Heart right ventricle (tissue), 16 donors: ENCODE results near the gene NECTIN3. TPM values are rescaled to one million over a fixed set of nuclear protein-coding genes. Genes with fewer than 3 reads are reported as not detected.

ENCODE experiments used
- ATAC-seq, 8 donors: fragments of 200-7000 bp; cut with Tn5 transposase; one replicate each; pipeline ENCODE4 v1.9.1; 2020; ENCODE audit warnings: mild to moderate bottlenecking in 8 of 8, moderate library complexity in 8 of 8, moderate number of reproducible peaks in 1 of 8
- DNase-seq, 2 donors: peaks; one replicate each; pipeline ENCODE4 v3.0.0-alpha.2; 2020
- H3K27ac ChIP-seq, 10 donors: fragments of 200-600 bp; sonication (generic) in 2 of 10; one replicate each; pipeline versions ENCODE4 v1.5.0 to v1.8.0; 2020 to 2022; ENCODE audit warnings: mild to moderate bottlenecking in 3 of 10
- H3K27me3 ChIP-seq, 7 donors: fragments of 200-600 bp; one replicate each; pipeline ENCODE4 v1.8.0; 2021 to 2022; ENCODE audit warnings: mild to moderate bottlenecking in 2 of 7
- H3K36me3 ChIP-seq, 9 donors: fragments of 200-600 bp; sonication (generic) in 1 of 9; one replicate each; pipeline versions ENCODE4 v1.5.0 to v1.8.0; 2020 to 2022; ENCODE audit warnings: mild to moderate bottlenecking in 2 of 9
- H3K4me1 ChIP-seq, 9 donors: fragments of 200-600 bp; sonication (generic) in 1 of 9; one replicate each; pipeline versions ENCODE4 v1.5.0 to v1.8.0; 2020 to 2022; ENCODE audit warnings: mild to moderate bottlenecking in 4 of 9
- H3K4me3 ChIP-seq, 10 donors: fragments of 200-600 bp; sonication (generic) in 2 of 10; one replicate each; pipeline versions ENCODE4 v1.5.0 to v1.8.0; 2020 to 2022; ENCODE audit warnings: mild to moderate bottlenecking in 7 of 10, moderate library complexity in 2 of 10
- H3K9me3 ChIP-seq, 11 donors: fragments of 200-600 bp in 10 of 11; sonication (generic) in 2 of 11; one replicate each; pipeline versions ENCODE4 v1.5.0 to v1.8.0; 2013 to 2022; ENCODE audit warnings: mild to moderate bottlenecking in 2 of 11, control low read depth in 1 of 11, moderate library complexity in 1 of 11
- WGBS, 2 donors: extraction: QIAGEN DNeasy Blood & Tissue Kit; methylation state at CpG; one replicate each; pipeline ENCODE4 v1.1.7; 2013; ENCODE audit warnings: inconsistent platforms in 1 of 2; 5-methylcytosine and 5-hydroxymethylcytosine counted together
- intact Hi-C, 10 donors: fragments of 100-400 bp; cut with DNase I; formaldehyde crosslinking; loops; one replicate each; pipeline versions ENCODE4 v1.11.1 to v1.14.2; 2022
- polyA plus RNA-seq, 2 donors: library from polyadenylated mRNA; stranded (reverse); fragments of 200-250 nt; gene quantifications; one replicate each; pipeline ENCODE4 v1.2.3, GENCODE V29; 2013
- total RNA-seq, 10 donors: library from RNA; stranded (reverse); fragmentation: NEBNext Ultra II Directional in 3 of 10; extraction: Animal tissue kit (Norgen Biotek cat#: 25700) in 3 of 10; gene quantifications; one replicate each; pipeline versions ENCODE4 v1.2.1 to v1.2.4, GENCODE V29; 2021 to 2023
- TF ChIP-seq, protein P1 (sequence below), 9 donors: fragments of 200-600 bp; sonication (generic) in 2 of 9; IDR thresholded peaks; one replicate each; pipeline versions ENCODE4 v1.5.0 to v1.8.0; 2021 to 2022; ENCODE audit warnings: antibody characterized with exemption in 9 of 9, mild to moderate bottlenecking in 5 of 9, moderate library complexity in 1 of 9
- donor health status: Arrhythmogenic right ventricular cardiomyopathy.
- donor health status: ischemic (EF 13 %, LVEDD 7.1; RV severe dilation, severe dysfunction).
- donor health status: healthy with polysubstance abuse.
- donor health status: DM: no; HTN: yes; CAD: no.
- donor health status: DM: no; HTN: no; CAD: no.
- donor health status: ischemic (EF 25% LVEDD 6.9; RV normal size, moderate dysfunction).
- donor health status: ischemic (EF 25% LVEDD 5.7; RV mildly dilated, moderate dysfunction).
- donor health status: healthy.
- donor health status: DM: yes; HTN: yes; CAD: no.
- donor health status: Ischemic cardiomyopathy.
- donor health status: ischemic (EF 35%, LVEDD 5.7; RV mildly dilated, moderate dysfunction).
- donor health status: nonischemic (EF 11% LVEDD 7.7; RV severe dilation, severe dysfunction).
- donor health status: DM: yes; HTN: yes; CAD: no.
- donor health status: PGD.
- donor health status: ischemic (EF 29% LVEDD 5.4; RV normal size, mild dysfunction).
- donor health status: nonischemic (EF 23%, LVEDD 6.1; RV moderate dilation, normal function).

Gene NECTIN3
- total and polyA plus RNA-seq, 12 donors = 2.6 to 11.5 (median 7.8) TPM

DNA sequence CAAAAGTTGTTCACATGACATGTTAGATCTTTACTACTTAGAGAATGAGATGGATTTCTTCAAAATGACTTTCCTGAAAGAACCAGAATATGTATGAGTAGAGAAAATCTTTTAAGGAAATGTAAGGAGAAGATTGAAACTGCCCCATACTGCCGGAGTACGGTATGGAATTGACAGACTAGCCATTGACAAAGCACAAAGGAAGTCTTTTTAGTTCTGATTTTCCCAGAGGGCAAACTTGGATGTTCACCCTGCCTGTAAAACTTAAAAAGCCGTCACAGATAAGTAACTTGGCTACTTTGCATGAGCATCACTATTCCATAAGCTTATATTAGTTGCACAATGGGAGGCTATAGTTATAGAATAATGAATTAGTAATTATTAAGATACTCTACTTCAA, 93.8 kb downstream of the NECTIN3 start:
- Histone ChIP-seq H3K9me3 (no peaks in the 10 kb centered on the region), H3K36me3 (peaks cover 0 to 10% (median 0%) of the 10 kb centered on the region in 9 donors), H3K4me1 (no peaks in the 10 kb centered on the region), H3K27ac (no peak overlapping the region), H3K4me3 (no peak overlapping the region), H3K27me3 (no peaks in the 10 kb centered on the region)
- ATAC-seq = no peak
- no peak for DNase-seq
- TF ChIP-seq, protein P1, sequence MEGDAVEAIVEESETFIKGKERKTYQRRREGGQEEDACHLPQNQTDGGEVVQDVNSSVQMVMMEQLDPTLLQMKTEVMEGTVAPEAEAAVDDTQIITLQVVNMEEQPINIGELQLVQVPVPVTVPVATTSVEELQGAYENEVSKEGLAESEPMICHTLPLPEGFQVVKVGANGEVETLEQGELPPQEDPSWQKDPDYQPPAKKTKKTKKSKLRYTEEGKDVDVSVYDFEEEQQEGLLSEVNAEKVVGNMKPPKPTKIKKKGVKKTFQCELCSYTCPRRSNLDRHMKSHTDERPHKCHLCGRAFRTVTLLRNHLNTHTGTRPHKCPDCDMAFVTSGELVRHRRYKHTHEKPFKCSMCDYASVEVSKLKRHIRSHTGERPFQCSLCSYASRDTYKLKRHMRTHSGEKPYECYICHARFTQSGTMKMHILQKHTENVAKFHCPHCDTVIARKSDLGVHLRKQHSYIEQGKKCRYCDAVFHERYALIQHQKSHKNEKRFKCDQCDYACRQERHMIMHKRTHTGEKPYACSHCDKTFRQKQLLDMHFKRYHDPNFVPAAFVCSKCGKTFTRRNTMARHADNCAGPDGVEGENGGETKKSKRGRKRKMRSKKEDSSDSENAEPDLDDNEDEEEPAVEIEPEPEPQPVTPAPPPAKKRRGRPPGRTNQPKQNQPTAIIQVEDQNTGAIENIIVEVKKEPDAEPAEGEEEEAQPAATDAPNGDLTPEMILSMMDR (IDR thresholded peaks at IDR 0.05) = no peak
- WGBS, 2 donors = 77 to 80% methylated on average over 3 of the region's 3 CpGs
- intact Hi-C loops = no loop called here

DNA sequence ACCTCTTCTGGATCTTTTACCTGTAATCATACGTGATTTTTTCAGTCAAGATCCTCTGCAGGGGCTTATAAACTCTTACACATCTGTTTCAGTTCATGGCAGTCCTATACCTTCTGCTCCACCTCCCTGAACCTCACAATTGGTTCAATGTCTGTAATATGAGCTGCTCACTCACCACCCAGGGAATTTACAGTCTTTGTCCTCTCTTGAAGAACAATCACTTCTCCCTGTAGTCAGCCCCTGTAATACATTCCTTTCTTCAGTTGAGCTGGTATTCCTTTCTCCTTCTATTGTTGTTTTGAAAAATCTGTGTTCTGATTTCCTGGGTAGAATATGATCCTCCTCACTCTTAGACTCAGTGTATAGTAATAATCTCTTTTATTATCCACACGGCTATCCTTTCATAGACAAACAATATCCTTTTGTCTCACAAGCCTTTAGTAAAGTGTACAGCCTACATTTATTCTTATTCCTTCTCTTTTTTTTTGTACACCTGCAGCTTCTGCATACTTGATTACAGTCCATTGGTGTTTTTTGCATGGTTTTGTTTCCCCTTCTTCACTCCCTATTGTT, 101.8 kb downstream of the NECTIN3 start:
- Histone ChIP-seq H3K9me3 (peaks cover 0 to 6% (median 0%) of the 10 kb centered on the region in 11 donors), H3K4me3 (no peak overlapping the region), H3K27me3 (no peaks in the 10 kb centered on the region), H3K36me3 (peaks cover 0 to 17% (median 0%) of the 10 kb centered on the region in 9 donors), H3K27ac (no peak overlapping the region), H3K4me1 (no peaks in the 10 kb centered on the region)
- ATAC-seq (no peak), DNase-seq (no peak)
- TF ChIP-seq, protein P1 (IDR thresholded peaks at IDR 0.05) = no peak
- intact Hi-C loops = no loop called here
- WGBS, 2 donors = 90 to 91% methylated on average over 2 of the region's 2 CpGs

DNA sequence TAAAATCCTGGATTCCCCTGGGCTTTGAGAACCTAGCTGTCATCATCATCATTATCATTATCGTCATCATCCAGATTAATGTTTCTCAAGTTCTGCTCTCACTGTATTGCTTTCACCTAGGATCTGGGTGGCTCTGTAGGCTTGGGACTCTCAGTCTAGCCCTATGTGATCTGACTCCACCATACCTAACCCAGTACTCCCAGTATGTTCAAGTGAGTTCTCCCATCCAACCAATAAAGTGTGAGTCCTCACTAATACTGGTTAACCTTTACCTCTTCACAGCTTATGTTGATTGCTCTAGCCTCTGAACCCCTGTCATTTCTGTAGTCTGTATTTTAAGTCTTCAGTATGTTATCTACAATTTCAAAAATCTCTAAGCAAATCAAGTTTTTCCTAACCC, 102.3 kb downstream of the NECTIN3 start:
- ATAC-seq = no peak
- H3K9me3 ChIP-seq = peaks cover 0 to 6% (median 0%) of the 10 kb centered on the region in 11 donors
- WGBS, 2 donors = 84 to 87% methylated on average over 1 of the region's 1 CpG
- no peak overlapping the region for H3K4me3 ChIP-seq
- no peak for DNase-seq
- H3K27ac ChIP-seq = no peak overlapping the region
- no peaks in the 10 kb centered on the region for H3K27me3 ChIP-seq
- intact Hi-C loops = no loop called here
- TF ChIP-seq, protein P1 (IDR thresholded peaks at IDR 0.05) = no peak
- H3K4me1 ChIP-seq = no peaks in the 10 kb centered on the region
- peaks cover 0 to 17% (median 0%) of the 10 kb centered on the region in 9 donors for H3K36me3 ChIP-seq

DNA sequence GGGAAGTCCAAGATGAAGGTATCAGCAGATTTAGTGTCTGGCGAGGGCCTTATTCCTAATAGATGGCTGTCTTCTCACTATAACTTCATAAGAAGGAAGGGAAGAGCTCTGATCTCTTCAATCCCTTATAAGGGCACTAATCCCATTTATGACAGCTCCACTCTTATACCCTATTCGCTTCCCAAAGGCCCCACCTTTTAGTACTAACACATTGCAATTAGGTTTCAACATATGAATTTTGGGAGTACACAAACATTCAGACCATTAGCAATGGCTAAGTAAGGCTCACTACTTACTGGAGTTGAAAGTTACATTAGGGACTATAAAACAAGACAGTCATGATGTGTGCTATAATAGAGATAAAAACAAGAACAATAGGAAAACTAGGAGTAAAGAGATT, 118.9 kb downstream of the NECTIN3 start:
- H3K9me3 ChIP-seq = no peaks in the 10 kb centered on the region
- TF ChIP-seq, protein P1 (IDR thresholded peaks at IDR 0.05) = no peak
- DNase-seq = no peak
- ATAC-seq = no peak
- H3K27me3 ChIP-seq = no peaks in the 10 kb centered on the region
- no peak overlapping the region for H3K4me3 ChIP-seq
- no peak overlapping the region for H3K27ac ChIP-seq
- H3K36me3 ChIP-seq = peaks cover 0 to 42% (median 0%) of the 10 kb centered on the region in 9 donors
- intact Hi-C loops = no loop called here
- 98% methylated on average over 2 of the region's 2 CpGs for WGBS, 2 donors
- no peaks in the 10 kb centered on the region for H3K4me1 ChIP-seq
